ENCODE data around the gene TREM2.

DNA sequence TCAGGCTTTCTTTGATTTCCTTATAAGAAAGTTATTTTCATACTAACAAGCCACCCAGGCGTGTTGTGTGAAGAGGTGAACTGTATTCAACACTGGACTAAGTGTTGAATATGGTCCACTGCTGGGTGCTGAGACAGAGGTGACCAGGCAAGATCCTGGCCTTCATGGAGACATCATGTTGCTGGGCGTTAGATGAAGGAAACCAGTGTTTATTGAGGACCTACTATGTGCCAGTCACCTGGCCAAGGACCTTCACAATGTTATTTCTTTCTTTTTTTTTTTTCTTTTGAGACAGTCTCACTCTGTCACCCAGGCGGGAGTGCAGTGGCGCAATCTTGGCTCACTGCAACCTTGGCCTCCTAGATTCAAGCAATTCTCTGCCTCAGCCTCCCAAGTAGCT, 6.9 kb downstream of the TREM2 start:
- TF ChIP-seq CHD4 (IDR thresholded peaks at IDR 0.05) (no peak), CTCF (IDR thresholded peaks at IDR 0.05 in 2 of 3, conservative IDR thresholded peaks at IDR 0.05 in 1 of 3; ENCODE audit: control insufficient read depth in 2 of 3, extremely low read depth in 1 of 3, insufficient read depth in 1 of 3, low read depth in 3 of 3, low read length in 3 of 3) (no peak), NR2C2 (IDR thresholded peaks at IDR 0.05; ENCODE audit: borderline replicate concordance, control insufficient read depth, insufficient read length, low read depth) (no peak), NFXL1 (IDR thresholded peaks at IDR 0.05; ENCODE audit: borderline replicate concordance) (no peak), TCF7 (IDR thresholded peaks at IDR 0.05; ENCODE audit: borderline replicate concordance) (no peak), MXI1 (IDR thresholded peaks at IDR 0.05; ENCODE audit: low read depth, low read length) (no peak), CBX5 (IDR thresholded peaks at IDR 0.05; ENCODE audit: low read depth) (no peak), RB1 (IDR thresholded peaks at IDR 0.05; ENCODE audit: borderline replicate concordance) (no peak)
